ENCODE results near the gene MRPS23.

The MRPS23 gene

GRCh38 chr17:57838453-57838852, 11.4 kb downstream of the MRPS23 start:
- no peak for DNase-seq (ENCODE audit: low read depth)

- DNase-seq (ENCODE audit: low read depth) = no peak
Observed at GRCh38 chr17:57835333-57835900, 14.4 kb downstream of the MRPS23 start.

GRCh38 chr17:57834146-57834741, 15.6 kb downstream of the MRPS23 start:
- no peak for DNase-seq (ENCODE audit: low read depth)

GRCh38 chr17:57833179-57833939, 16.5 kb downstream of the MRPS23 start:
- DNase-seq (ENCODE audit: low read depth) = peak; percentile 40

- DNase-seq (ENCODE audit: low read depth) = no peak
Observed at GRCh38 chr17:57832314-57833178, 17.3 kb downstream of the MRPS23 start.

- no peak for DNase-seq (ENCODE audit: low read depth)
Observed at GRCh38 chr17:57830880-57831279, 19.0 kb downstream of the MRPS23 start.

GRCh38 chr17:57823469-57824401, 26.1 kb downstream of the MRPS23 start:
- no peak for DNase-seq (ENCODE audit: low read depth)

- no peak for DNase-seq (ENCODE audit: low read depth)
Observed at GRCh38 chr17:57819867-57820266, 30.0 kb downstream of the MRPS23 start.

- DNase-seq (ENCODE audit: low read depth) = no peak
Observed at GRCh38 chr17:57819285-57819684, 30.6 kb downstream of the MRPS23 start.

GRCh38 chr17:57818066-57818465, 31.8 kb downstream of the MRPS23 start:
- no peak for DNase-seq (ENCODE audit: low read depth)

- no peak for DNase-seq (ENCODE audit: low read depth)
Observed at GRCh38 chr17:57817299-57817698, 32.5 kb downstream of the MRPS23 start.

- no peak for DNase-seq (ENCODE audit: low read depth)
Observed at GRCh38 chr17:57814421-57814820, 35.4 kb downstream of the MRPS23 start.

GRCh38 chr17:57811638-57812280, 38.1 kb downstream of the MRPS23 start:
- DNase-seq (ENCODE audit: low read depth) = no peak

GRCh38 chr17:57810721-57811637, 38.9 kb downstream of the MRPS23 start:
- no peak for DNase-seq (ENCODE audit: low read depth)

- DNase-seq (ENCODE audit: low read depth) = no peak
Observed at GRCh38 chr17:57809879-57810278, 40.0 kb downstream of the MRPS23 start.

- no peak for DNase-seq (ENCODE audit: low read depth)
Observed at GRCh38 chr17:57808882-57809281, 41.0 kb downstream of the MRPS23 start.

GRCh38 chr17:57806167-57806830, 43.5 kb downstream of the MRPS23 start:
- DNase-seq (ENCODE audit: low read depth) = no peak

- no peak for DNase-seq (ENCODE audit: low read depth)
Observed at GRCh38 chr17:57803021-57803420, 46.8 kb downstream of the MRPS23 start.

GRCh38 chr17:57801044-57801711, 48.7 kb downstream of the MRPS23 start:
- no peak for DNase-seq (ENCODE audit: low read depth)

Measured in stimulated activated CD8-positive, alpha-beta memory T cell treated with anti-CD3 and anti-CD28 coated beads, Interleukin-4, amount 100 ng/mL, for 24 hours (primary cell).